GM12878 (cell line): ENCODE results near the gene LDLRAD4. TPM values are rescaled to one million over a fixed set of nuclear protein-coding genes. Genes with fewer than 3 reads are reported as not detected.

ENCODE experiments used
- ATAC-seq: fragments of 200-7000 bp; cut with Tn5 transposase; 3 replicates; pipeline ENCODE4 v1.9.1; 2020; ENCODE audit warnings: mild to moderate bottlenecking, moderate library complexity
- BruUV-seq: library from RNA; stranded (reverse); fragments of 400-500 nt; replicated peaks from 2 replicates; lab custom pipeline; 2021; lab: Mats Ljungman, UMichigan
- CTCF ChIA-PET: fragments of 300-600 bp; sonication (Branson Sonifier 250); formaldehyde crosslinking; extraction: SDS; loops from one replicate; lab custom pipeline; 2021; ENCODE audit warnings: inconsistent platforms; lab: Yijun Ruan, JAX
- POLR2A ChIA-PET: fragments of 350-600 bp; formaldehyde crosslinking; extraction: SDS; loops from one replicate; lab custom pipeline; 2021; ENCODE audit warnings: inconsistent platforms; lab: Charles Lee
- RAD21 ChIA-PET: fragments of 300-600 bp; sonication (Branson Sonifier 250); formaldehyde crosslinking; loops from one replicate; lab custom pipeline; 2023; ENCODE audit warnings: antibody characterized with exemption; ENCODE audit not compliant: unreplicated experiment; lab: Charles Lee
- SMC1A ChIA-PET: fragments of 300-600 bp; sonication (Branson Sonifier 250); formaldehyde crosslinking; loops from one replicate; lab custom pipeline; 2023; ENCODE audit not compliant: unreplicated experiment, uncharacterized antibody; lab: Charles Lee
- DNase-seq: peaks from one replicate; pipeline ENCODE4 v3.0.0-alpha.2; 2011; ENCODE audit warnings: low read depth, low spot score
- FAIRE-seq: peaks from 3 replicates; lab custom pipeline; 2011; peaks lifted over from hg19 to GRCh38; lab: Jason Lieb, UNC
- H2AFZ ChIP-seq: 2 replicates; pipeline ENCODE4 v1.6.0; 2011; ENCODE audit warnings: low read depth, low read length, control low read depth; ENCODE audit not compliant: control insufficient read depth
- H3K27ac ChIP-seq: 2 replicates; pipeline ENCODE4 v1.5.1; 2011; ENCODE audit warnings: control low read depth; ENCODE audit not compliant: control insufficient read depth, insufficient read depth
- H3K27me3 ChIP-seq, 2 experiments: replicated peaks in 1 of 2; 2 replicates each; pipeline versions ENCODE4 v1.6.0 to v1.6.1; 2011; ENCODE audit warnings: low read length in 1 of 2; ENCODE audit not compliant: control insufficient read depth in 2 of 2, insufficient read depth in 2 of 2
- H3K36me3 ChIP-seq, 2 experiments: 2 replicates each; pipeline ENCODE4 v1.5.1; 2011; ENCODE audit warnings: low read length in 1 of 2; ENCODE audit not compliant: control insufficient read depth in 2 of 2, insufficient read depth in 2 of 2
- H3K4me1 ChIP-seq: 2 replicates; pipeline ENCODE4 v1.6.1; 2011; ENCODE audit warnings: mild to moderate bottlenecking, low read length, moderate library complexity, mixed read lengths; ENCODE audit not compliant: control insufficient read depth, insufficient read depth
- H3K4me2 ChIP-seq: 2 replicates; pipeline ENCODE4 v1.6.0; 2011; ENCODE audit warnings: control low read depth; ENCODE audit not compliant: control insufficient read depth, insufficient read depth
- H3K4me3 ChIP-seq: fragments of 200-600 bp; sonication (generic); 2 replicates; pipeline ENCODE4 v1.5.1; 2016
- H3K79me2 ChIP-seq: 2 replicates; pipeline ENCODE4 v1.6.0; 2011; ENCODE audit warnings: low read length; ENCODE audit not compliant: control insufficient read depth, insufficient read depth
- H3K9ac ChIP-seq: 2 replicates; pipeline ENCODE4 v1.8.0; 2011; ENCODE audit warnings: low read length, control low read depth, mixed read lengths; ENCODE audit not compliant: control insufficient read depth, insufficient read depth
- H3K9me3 ChIP-seq: replicated peaks from 3 replicates; pipeline ENCODE4 v1.5.1; 2011; ENCODE audit warnings: mild to moderate bottlenecking, low read length; ENCODE audit not compliant: control insufficient read depth, insufficient read depth
- H4K20me1 ChIP-seq: 2 replicates; pipeline ENCODE4 v1.6.0; 2011; ENCODE audit not compliant: control insufficient read depth, insufficient read depth
- CREM ChIP-seq: IDR thresholded peaks from 2 replicates; pipeline ENCODE4 v1.6.1; 2014; ENCODE audit warnings: antibody characterized with exemption, low read depth
- MYB ChIP-seq: fragments of 150-350 bp; IDR thresholded peaks from 2 replicates; pipeline ENCODE4 v1.6.1; 2014; ENCODE audit warnings: mild to moderate bottlenecking, low read depth, low read length, borderline replicate concordance
- NFIC ChIP-seq: IDR thresholded peaks from 2 replicates; pipeline ENCODE4 v1.6.1; 2012; ENCODE audit warnings: low read depth, mild to moderate bottlenecking, inconsistent platforms, low read length, moderate library complexity
- POLR2AphosphoS2 ChIP-seq: IDR thresholded peaks from 2 replicates; pipeline ENCODE4 v1.6.1; 2011; ENCODE audit warnings: low read depth, mild to moderate bottlenecking, low read length, improper control_type of control experiment, moderate library complexity
- POU2F2 ChIP-seq: IDR thresholded peaks from 3 replicates; pipeline ENCODE4 v1.6.1; 2011; ENCODE audit warnings: low read depth, mild to moderate bottlenecking, low read length, borderline replicate concordance
- SMC3 ChIP-seq: IDR thresholded peaks from 2 replicates; pipeline ENCODE4 v1.6.1; 2011; ENCODE audit warnings: low read length, improper control_type of control experiment, borderline replicate concordance
- STAT3 ChIP-seq: IDR thresholded peaks from 2 replicates; pipeline ENCODE4 v1.6.1; 2011; ENCODE audit warnings: low read depth, low read length, improper control_type of control experiment
- TCF12 ChIP-seq: IDR thresholded peaks from 2 replicates; pipeline ENCODE4 v1.6.1; 2011; ENCODE audit warnings: low read depth, mild to moderate bottlenecking, low read length
- TCF3 ChIP-seq: IDR thresholded peaks from 2 replicates; pipeline ENCODE4 v1.6.1; 2012; ENCODE audit warnings: low read depth, mild to moderate bottlenecking, low read length, borderline replicate concordance; ENCODE audit not compliant: insufficient read depth
- ZNF274 ChIP-seq: IDR thresholded peaks from one replicate; pipeline ENCODE4 v1.8.0; 2011; ENCODE audit not compliant: insufficient read length, insufficient read depth
- ZNF384 ChIP-seq: IDR thresholded peaks from 2 replicates; pipeline ENCODE4 v1.6.1; 2012; ENCODE audit warnings: low read depth, mild to moderate bottlenecking, low read length, improper control_type of control experiment, borderline replicate concordance
- WGBS: methylation state at CpG from one replicate; pipeline ENCODE4 v1.1.6; 2016; ENCODE audit warnings: low lambda C conversion rate; ENCODE audit not compliant: insufficient replicate concordance, insufficient coverage; ENCODE audit errors: missing lambda C conversion rate; 5-methylcytosine and 5-hydroxymethylcytosine counted together
- in situ Hi-C: fragments of 300-500 bp; cut with MboI; formaldehyde crosslinking; loops from 9 replicates; pipeline ENCODE4 v1.14.3; 2018; ENCODE audit warnings: mixed read lengths
- intact Hi-C: fragments of 100-400 bp; cut with micrococcal nuclease; formaldehyde crosslinking; loops from one replicate; pipeline ENCODE4 v1.14.2; 2022; ENCODE audit not compliant: unreplicated experiment
- polyA plus RNA-seq, 11 experiments: library from polyadenylated mRNA; depleted of rRNA in 4 of 11; unstranded in 6 of 11; stranded (reverse) in 5 of 11; fragments of >200 nt; fragmentation: Nextera tagmentation in 4 of 11; fragmentation: Illumina TruSeq in 1 of 11; extraction: Ambion mirVana in 4 of 11; extraction: Trizol in 1 of 11; gene quantifications; 1 replicate in 1 of 11; 2 replicates in 10 of 11; pipeline versions ENCODE4 v1.2.1 to v1.2.3, GENCODE V29; 2011 to 2016; ENCODE audit warnings: inconsistent platforms in 2 of 11, missing spikeins in 2 of 11, low read depth in 1 of 11
- total RNA-seq, 4 experiments: library from RNA; depleted of rRNA in 3 of 4; stranded (reverse); fragments of >200 nt in 3 of 4; fragmentation: Illumina TruSeq in 1 of 4; extraction: Trizol in 1 of 4; gene quantifications; 2 replicates each; pipeline versions ENCODE4 v1.2.1 to v1.2.3, GENCODE V29; 2013 to 2021
- TF ChIP-seq, protein P1 (sequence below): fragments of 450-650 bp; IDR thresholded peaks from 2 replicates; pipeline ENCODE4 v1.6.1; 2017; ENCODE audit warnings: mild to moderate bottlenecking, moderate library complexity
- TF ChIP-seq, protein P2 (sequence below): IDR thresholded peaks from 2 replicates; pipeline ENCODE4 v1.6.1; 2012; ENCODE audit warnings: low read depth, low read length, improper control_type of control experiment
- TF ChIP-seq, protein P3 (sequence below): IDR thresholded peaks from 2 replicates; pipeline ENCODE4 v1.6.1; 2012; ENCODE audit warnings: low read depth, low read length, improper control_type of control experiment

The LDLRAD4 gene
- total and polyA plus RNA-seq, 10 of the 15 experiments (the other 5 are each of a cell fraction or from before 2014, with no cell fraction given) = 2.7 to 16.8 (median 11.2) TPM

DNA sequence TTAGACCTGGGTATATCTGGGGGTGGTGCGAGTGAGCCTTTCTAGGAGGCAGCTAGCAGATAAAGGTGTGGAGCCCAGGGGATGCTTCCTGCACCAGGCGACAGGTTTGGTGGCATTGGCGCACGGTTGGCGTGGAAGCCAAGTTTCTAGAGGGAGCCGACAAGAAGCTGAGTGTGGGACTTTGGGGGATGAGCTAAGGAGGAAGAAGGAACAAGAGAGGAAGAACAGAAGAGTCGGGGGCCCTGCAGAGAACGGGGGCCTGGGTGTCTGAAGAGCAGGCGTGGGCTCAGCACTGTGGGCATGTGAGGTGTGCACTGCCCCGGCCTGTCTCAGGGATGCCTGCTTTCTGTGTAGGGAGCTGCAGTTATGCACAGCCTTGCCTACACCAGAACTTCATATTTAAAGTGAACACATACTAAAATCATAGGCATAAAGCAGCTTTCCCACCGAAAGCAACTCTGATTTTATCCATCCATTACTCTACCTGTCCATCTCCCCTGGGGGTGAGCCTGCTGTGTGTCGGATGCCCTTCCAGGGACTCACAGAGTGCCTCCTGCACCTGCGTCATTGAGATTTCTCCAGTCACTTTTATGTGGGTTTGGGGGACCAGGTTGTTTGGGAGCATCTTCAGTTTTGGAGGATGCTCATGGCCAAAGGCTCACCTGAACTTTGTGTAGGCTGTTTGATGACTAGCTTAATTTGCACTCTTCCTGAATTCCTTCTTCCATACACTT lies 149.7 kb downstream of the LDLRAD4 start:
- RAD21 ChIA-PET = no interaction called here
- Histone ChIP-seq H2AFZ (no peak overlapping the region), H3K27me3 (no peaks in the 10 kb centered on the region; a peak in 1 of 4 replicates), H4K20me1 (no peaks in the 10 kb centered on the region), H3K4me2 (no peak overlapping the region), H3K4me3 (no peak overlapping the region), H3K4me1 (peaks cover 9% of the 10 kb centered on the region), H3K79me2 (no peaks in the 10 kb centered on the region), H3K9me3 (no peaks in the 10 kb centered on the region), H3K36me3 (no peaks in the 10 kb centered on the region), H3K27ac (no peak overlapping the region), H3K9ac (no peak overlapping the region)
- CTCF ChIA-PET = interaction anchor here (0.9 kb wide), 1 partner anchor 152 kb away, joined by 3 read pairs; no protein-coding TSS in a partner anchor
- no peak for TF ChIP-seq TCF3
- TF ChIP-seq POLR2AphosphoS2 = no peak
- TF ChIP-seq, protein P1, sequence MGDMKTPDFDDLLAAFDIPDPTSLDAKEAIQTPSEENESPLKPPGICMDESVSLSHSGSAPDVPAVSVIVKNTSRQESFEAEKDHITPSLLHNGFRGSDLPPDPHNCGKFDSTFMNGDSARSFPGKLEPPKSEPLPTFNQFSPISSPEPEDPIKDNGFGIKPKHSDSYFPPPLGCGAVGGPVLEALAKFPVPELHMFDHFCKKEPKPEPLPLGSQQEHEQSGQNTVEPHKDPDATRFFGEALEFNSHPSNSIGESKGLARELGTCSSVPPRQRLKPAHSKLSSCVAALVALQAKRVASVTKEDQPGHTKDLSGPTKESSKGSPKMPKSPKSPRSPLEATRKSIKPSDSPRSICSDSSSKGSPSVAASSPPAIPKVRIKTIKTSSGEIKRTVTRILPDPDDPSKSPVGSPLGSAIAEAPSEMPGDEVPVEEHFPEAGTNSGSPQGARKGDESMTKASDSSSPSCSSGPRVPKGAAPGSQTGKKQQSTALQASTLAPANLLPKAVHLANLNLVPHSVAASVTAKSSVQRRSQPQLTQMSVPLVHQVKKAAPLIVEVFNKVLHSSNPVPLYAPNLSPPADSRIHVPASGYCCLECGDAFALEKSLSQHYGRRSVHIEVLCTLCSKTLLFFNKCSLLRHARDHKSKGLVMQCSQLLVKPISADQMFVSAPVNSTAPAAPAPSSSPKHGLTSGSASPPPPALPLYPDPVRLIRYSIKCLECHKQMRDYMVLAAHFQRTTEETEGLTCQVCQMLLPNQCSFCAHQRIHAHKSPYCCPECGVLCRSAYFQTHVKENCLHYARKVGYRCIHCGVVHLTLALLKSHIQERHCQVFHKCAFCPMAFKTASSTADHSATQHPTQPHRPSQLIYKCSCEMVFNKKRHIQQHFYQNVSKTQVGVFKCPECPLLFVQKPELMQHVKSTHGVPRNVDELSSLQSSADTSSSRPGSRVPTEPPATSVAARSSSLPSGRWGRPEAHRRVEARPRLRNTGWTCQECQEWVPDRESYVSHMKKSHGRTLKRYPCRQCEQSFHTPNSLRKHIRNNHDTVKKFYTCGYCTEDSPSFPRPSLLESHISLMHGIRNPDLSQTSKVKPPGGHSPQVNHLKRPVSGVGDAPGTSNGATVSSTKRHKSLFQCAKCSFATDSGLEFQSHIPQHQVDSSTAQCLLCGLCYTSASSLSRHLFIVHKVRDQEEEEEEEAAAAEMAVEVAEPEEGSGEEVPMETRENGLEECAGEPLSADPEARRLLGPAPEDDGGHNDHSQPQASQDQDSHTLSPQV = no peak
- TF ChIP-seq TCF12 = no peak
- no peak for TF ChIP-seq NFIC
- TF ChIP-seq SMC3 = no peak
- TF ChIP-seq ZNF274 = no peak
- TF ChIP-seq, protein P2, sequence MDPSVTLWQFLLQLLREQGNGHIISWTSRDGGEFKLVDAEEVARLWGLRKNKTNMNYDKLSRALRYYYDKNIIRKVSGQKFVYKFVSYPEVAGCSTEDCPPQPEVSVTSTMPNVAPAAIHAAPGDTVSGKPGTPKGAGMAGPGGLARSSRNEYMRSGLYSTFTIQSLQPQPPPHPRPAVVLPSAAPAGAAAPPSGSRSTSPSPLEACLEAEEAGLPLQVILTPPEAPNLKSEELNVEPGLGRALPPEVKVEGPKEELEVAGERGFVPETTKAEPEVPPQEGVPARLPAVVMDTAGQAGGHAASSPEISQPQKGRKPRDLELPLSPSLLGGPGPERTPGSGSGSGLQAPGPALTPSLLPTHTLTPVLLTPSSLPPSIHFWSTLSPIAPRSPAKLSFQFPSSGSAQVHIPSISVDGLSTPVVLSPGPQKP = no peak
- TF ChIP-seq STAT3 = no peak
- no peak for TF ChIP-seq CREM
- TF ChIP-seq, protein P3, sequence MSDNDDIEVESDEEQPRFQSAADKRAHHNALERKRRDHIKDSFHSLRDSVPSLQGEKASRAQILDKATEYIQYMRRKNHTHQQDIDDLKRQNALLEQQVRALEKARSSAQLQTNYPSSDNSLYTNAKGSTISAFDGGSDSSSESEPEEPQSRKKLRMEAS = no peak
- no peak for TF ChIP-seq MYB
- no peak for TF ChIP-seq POU2F2
- TF ChIP-seq ZNF384 = no peak
- ATAC-seq (no peak), DNase-seq (no peak), FAIRE-seq (no peak)
- intact Hi-C loops (no loop called here), in situ Hi-C loops (no loop called here)
- POLR2A ChIA-PET = no interaction called here
- BruUV-seq = no TSS peak
- WGBS = 55% methylated on average over 13 of the region's 13 CpGs
- SMC1A ChIA-PET = no interaction called here
